ENCODE data around the gene P2RX2.

P2RX2 gene

DNA sequence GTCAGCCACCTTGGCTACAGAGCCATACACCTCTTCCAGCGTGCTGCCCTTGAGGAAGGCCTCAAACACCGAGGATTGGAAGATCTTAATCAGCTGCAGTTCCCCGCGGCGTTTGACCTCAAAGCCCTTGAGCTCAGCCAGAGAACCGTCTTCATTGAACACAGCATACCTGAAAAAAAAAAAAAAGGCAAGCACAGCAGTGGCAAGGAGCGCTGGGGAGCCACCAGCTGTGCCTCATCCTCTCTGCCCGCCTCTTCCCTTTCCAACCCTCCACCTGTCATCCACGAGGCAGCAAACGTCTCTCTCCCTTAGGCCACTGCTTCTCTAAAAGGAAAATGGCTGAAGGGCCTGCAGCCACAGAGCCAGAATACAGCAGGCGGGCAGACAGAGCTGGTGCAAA lies 42.4 kb downstream of the P2RX2 start:
- Histone ChIP-seq H3K9me3 (ENCODE audit: control insufficient read depth, insufficient read depth, low read length) (no peaks in the 10 kb centered on the region), H3K4me2 (ENCODE audit: low read length) (no peak overlapping the region), H4K20me1 (ENCODE audit: control insufficient read depth, insufficient read depth, low read depth, low read length) (no peaks in the 10 kb centered on the region), H3K4me1 (ENCODE audit: control insufficient read depth, low read length) (no peaks in the 10 kb centered on the region), H3K79me2 (ENCODE audit: control insufficient read depth, low read length) (0 out of 2 replicates have a peak, but pooled peaks cover 7% of the 10 kb centered on the region), H3K9me2 (replicated peaks; ENCODE audit: control insufficient read depth, low read length) (no peaks in the 10 kb centered on the region), H3F3A (ENCODE audit: control insufficient read depth, insufficient read depth) (no peaks in the 10 kb centered on the region), H3K4me3 (ENCODE audit: low read length) (no peak overlapping the region), H3K27me3 (ENCODE audit: control insufficient read depth, low read length) (no peaks in the 10 kb centered on the region), H3K27ac (ENCODE audit: low read depth, low read length) (no peak overlapping the region), H3K36me3 (ENCODE audit: control insufficient read depth, low read length) (peaks cover 99% of the 10 kb centered on the region)
- TF ChIP-seq, protein P1, sequence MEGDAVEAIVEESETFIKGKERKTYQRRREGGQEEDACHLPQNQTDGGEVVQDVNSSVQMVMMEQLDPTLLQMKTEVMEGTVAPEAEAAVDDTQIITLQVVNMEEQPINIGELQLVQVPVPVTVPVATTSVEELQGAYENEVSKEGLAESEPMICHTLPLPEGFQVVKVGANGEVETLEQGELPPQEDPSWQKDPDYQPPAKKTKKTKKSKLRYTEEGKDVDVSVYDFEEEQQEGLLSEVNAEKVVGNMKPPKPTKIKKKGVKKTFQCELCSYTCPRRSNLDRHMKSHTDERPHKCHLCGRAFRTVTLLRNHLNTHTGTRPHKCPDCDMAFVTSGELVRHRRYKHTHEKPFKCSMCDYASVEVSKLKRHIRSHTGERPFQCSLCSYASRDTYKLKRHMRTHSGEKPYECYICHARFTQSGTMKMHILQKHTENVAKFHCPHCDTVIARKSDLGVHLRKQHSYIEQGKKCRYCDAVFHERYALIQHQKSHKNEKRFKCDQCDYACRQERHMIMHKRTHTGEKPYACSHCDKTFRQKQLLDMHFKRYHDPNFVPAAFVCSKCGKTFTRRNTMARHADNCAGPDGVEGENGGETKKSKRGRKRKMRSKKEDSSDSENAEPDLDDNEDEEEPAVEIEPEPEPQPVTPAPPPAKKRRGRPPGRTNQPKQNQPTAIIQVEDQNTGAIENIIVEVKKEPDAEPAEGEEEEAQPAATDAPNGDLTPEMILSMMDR (IDR thresholded peaks at IDR 0.05; ENCODE audit: low read depth, low read length, poor library complexity, severe bottlenecking): no peak
- TF ChIP-seq EZH2phosphoT487 (IDR thresholded peaks at IDR 0.05; ENCODE audit: borderline replicate concordance, low read length): no peak

DNA sequence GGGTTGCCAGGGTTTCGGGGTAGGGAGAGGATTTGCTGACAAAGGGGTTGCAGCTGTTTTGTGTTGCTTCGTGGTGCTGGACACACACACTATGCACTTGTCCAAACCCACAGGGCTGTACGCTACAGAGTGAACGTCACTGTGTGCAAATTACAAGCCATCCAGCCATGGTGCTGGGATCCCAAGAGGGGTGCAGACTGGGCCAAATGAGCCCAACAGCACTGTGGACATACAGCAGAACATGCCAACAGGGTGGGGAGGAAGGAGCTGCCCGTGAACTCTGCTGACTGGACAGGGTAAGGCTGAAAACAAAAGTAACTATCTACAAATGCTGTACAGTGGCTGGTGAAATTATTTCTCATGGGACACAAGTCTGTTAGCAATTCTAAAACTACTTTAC lies 43.4 kb downstream of the P2RX2 start:
- Histone ChIP-seq H3K4me2 (ENCODE audit: low read length) (no peak overlapping the region), H3F3A (ENCODE audit: control insufficient read depth, insufficient read depth) (no peaks in the 10 kb centered on the region), H3K9me3 (ENCODE audit: control insufficient read depth, insufficient read depth, low read length) (no peaks in the 10 kb centered on the region), H3K36me3 (ENCODE audit: control insufficient read depth, low read length) (peaks cover 99% of the 10 kb centered on the region), H3K9me2 (replicated peaks; ENCODE audit: control insufficient read depth, low read length) (no peaks in the 10 kb centered on the region), H3K27me3 (ENCODE audit: control insufficient read depth, low read length) (no peaks in the 10 kb centered on the region), H3K4me1 (ENCODE audit: control insufficient read depth, low read length) (no peaks in the 10 kb centered on the region), H3K4me3 (ENCODE audit: low read length) (no peak overlapping the region), H4K20me1 (ENCODE audit: control insufficient read depth, insufficient read depth, low read depth, low read length) (no peaks in the 10 kb centered on the region), H3K27ac (ENCODE audit: low read depth, low read length) (no peak overlapping the region), H3K79me2 (ENCODE audit: control insufficient read depth, low read length) (0 out of 2 replicates have a peak, but pooled peaks cover 7% of the 10 kb centered on the region)
- no peak for TF ChIP-seq EZH2phosphoT487 (IDR thresholded peaks at IDR 0.05; ENCODE audit: borderline replicate concordance, low read length)
- TF ChIP-seq, protein P1 (IDR thresholded peaks at IDR 0.05; ENCODE audit: low read depth, low read length, poor library complexity, severe bottlenecking): no peak

DNA sequence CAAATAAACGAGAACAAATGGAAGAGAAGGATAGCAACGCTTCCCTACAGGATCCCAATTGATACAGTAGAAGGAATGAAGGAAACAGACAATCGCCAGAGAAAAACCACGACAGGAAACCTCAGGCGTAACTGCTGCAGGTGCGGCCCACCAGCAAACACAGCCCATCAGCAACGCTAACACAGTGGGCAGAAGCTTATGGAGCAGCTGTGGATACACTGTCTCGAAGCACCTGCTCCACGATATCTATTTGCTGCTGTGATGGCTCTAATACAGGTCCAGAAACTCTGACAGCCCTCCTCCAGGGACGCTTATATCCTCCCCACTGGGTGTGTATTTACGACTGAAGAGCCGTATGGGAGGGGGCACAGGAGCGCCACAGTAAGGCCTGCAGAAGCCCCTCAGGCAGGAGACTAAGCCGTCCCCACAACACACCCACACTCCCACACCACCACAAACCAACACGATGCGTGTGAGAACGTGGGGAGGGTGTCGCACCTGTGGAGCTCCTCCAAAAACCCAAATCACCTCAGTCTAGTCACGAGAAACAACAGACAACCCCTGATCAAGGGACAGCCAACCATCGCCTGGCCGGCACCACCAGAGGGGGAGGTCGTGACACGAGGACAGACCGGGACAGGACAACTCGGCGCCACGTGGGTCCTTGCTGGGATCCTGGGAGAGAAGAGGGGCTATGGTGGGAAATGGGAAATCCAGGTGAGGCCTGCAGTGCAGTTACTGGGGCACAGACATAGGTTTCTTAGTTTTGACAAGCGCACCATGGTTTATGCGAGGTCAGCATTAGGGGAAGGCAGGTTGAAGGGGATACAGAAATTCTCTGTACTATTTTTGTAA lies 44.6 kb downstream of the P2RX2 start:
- Histone ChIP-seq H3K36me3 (ENCODE audit: control insufficient read depth, low read length) (peaks cover 97% of the 10 kb centered on the region), H3K27ac (ENCODE audit: low read depth, low read length) (no peak overlapping the region), H3K9me2 (replicated peaks; ENCODE audit: control insufficient read depth, low read length) (no peaks in the 10 kb centered on the region), H3K4me2 (ENCODE audit: low read length) (no peak overlapping the region), H3K27me3 (ENCODE audit: control insufficient read depth, low read length) (no peaks in the 10 kb centered on the region), H4K20me1 (ENCODE audit: control insufficient read depth, insufficient read depth, low read depth, low read length) (no peaks in the 10 kb centered on the region), H3K4me3 (ENCODE audit: low read length) (no peak overlapping the region), H3K79me2 (ENCODE audit: control insufficient read depth, low read length) (0 out of 2 replicates have a peak, but pooled peaks cover 7% of the 10 kb centered on the region), H3F3A (ENCODE audit: control insufficient read depth, insufficient read depth) (no peaks in the 10 kb centered on the region), H3K4me1 (ENCODE audit: control insufficient read depth, low read length) (no peaks in the 10 kb centered on the region), H3K9me3 (ENCODE audit: control insufficient read depth, insufficient read depth, low read length) (no peaks in the 10 kb centered on the region)
- TF ChIP-seq, protein P1 (IDR thresholded peaks at IDR 0.05; ENCODE audit: low read depth, low read length, poor library complexity, severe bottlenecking): no peak
- TF ChIP-seq EZH2phosphoT487 (IDR thresholded peaks at IDR 0.05; ENCODE audit: borderline replicate concordance, low read length): no peak
